CD14-positive monocyte (primary cell): Measurements from ENCODE around the gene WNT5B. TPM values are rescaled to one million over a fixed set of nuclear protein-coding genes. Genes with fewer than 3 reads are reported as not detected.

Experiments used
- DNase-seq, 3 donors: peaks; one replicate each; pipeline ENCODE4 v3.0.0-alpha.2; 2011 to 2022
- H2AFZ ChIP-seq: 2 replicates; pipeline ENCODE4 v1.6.0; 2012; ENCODE audit warnings: mild to moderate bottlenecking, low read depth, low read length, inconsistent platforms; ENCODE audit not compliant: insufficient read depth, poor library complexity, severe bottlenecking
- H3K27ac ChIP-seq, 2 donors: 1 replicate in 1 of 2; 2 replicates in 1 of 2; pipeline ENCODE4 v1.5.1; 2012 to 2013; ENCODE audit warnings: low read length in 2 of 2, control low read depth in 1 of 2, inconsistent platforms in 1 of 2, low read depth in 1 of 2, mild to moderate bottlenecking in 1 of 2
- H3K27me3 ChIP-seq, 2 donors: one replicate each; pipeline versions ENCODE4 v1.6.0 to v1.6.1; 2011 to 2013; ENCODE audit warnings: low read length in 2 of 2; ENCODE audit not compliant: control insufficient read depth in 2 of 2, insufficient read depth in 2 of 2
- H3K36me3 ChIP-seq, 2 donors: replicated peaks in 1 of 2; 1 replicate in 1 of 2; 2 replicates in 1 of 2; pipeline versions ENCODE4 v1.5.1 to v1.6.1; 2012 to 2013; ENCODE audit warnings: low read length in 2 of 2, control low read depth in 1 of 2, inconsistent platforms in 1 of 2, mild to moderate bottlenecking in 1 of 2; ENCODE audit not compliant: insufficient read depth in 2 of 2, control insufficient read depth in 1 of 2
- H3K4me1 ChIP-seq, 2 donors: 1 replicate in 1 of 2; 2 replicates in 1 of 2; pipeline versions ENCODE4 v1.5.1 to v1.6.1; 2012 to 2013; ENCODE audit warnings: low read length in 2 of 2, control low read depth in 1 of 2, inconsistent platforms in 1 of 2, mild to moderate bottlenecking in 1 of 2, moderate library complexity in 1 of 2; ENCODE audit not compliant: insufficient read depth in 2 of 2, control insufficient read depth in 1 of 2
- H3K4me2 ChIP-seq: replicated peaks from 2 replicates; pipeline ENCODE3; 2012; ENCODE audit warnings: low read length, moderate library complexity, mild to moderate bottlenecking; ENCODE audit not compliant: poor library complexity, severe bottlenecking; ENCODE audit errors: extremely low read depth
- H3K4me3 ChIP-seq, 3 experiments: fragments of 200-600 bp in 1 of 3; sonication (generic) in 1 of 3; replicated peaks in 1 of 3; 1 replicate in 2 of 3; 2 replicates in 1 of 3; pipeline ENCODE4 v1.5.1; 2011 to 2013; ENCODE audit warnings: low read length in 3 of 3, mild to moderate bottlenecking in 3 of 3, control low read depth in 2 of 3, low read depth in 2 of 3, inconsistent platforms in 1 of 3, moderate library complexity in 1 of 3
- H3K79me2 ChIP-seq: 2 replicates; pipeline ENCODE4 v1.6.0; 2012; ENCODE audit warnings: mild to moderate bottlenecking, control low read depth, inconsistent platforms, low read length, moderate library complexity; ENCODE audit not compliant: insufficient read depth
- H3K9ac ChIP-seq: 2 replicates; pipeline ENCODE4 v1.6.0; 2017; ENCODE audit warnings: low read length, mild to moderate bottlenecking; ENCODE audit not compliant: insufficient read depth, poor library complexity, severe bottlenecking
- H3K9me3 ChIP-seq, 2 donors: replicated peaks in 1 of 2; 1 replicate in 1 of 2; 2 replicates in 1 of 2; pipeline versions ENCODE4 v1.5.1 to v1.6.1; 2012 to 2013; ENCODE audit warnings: low read length in 2 of 2, control low read depth in 1 of 2; ENCODE audit not compliant: control insufficient read depth in 1 of 2, insufficient read depth in 1 of 2
- H4K20me1 ChIP-seq: 2 replicates; pipeline ENCODE4 v1.6.0; 2012; ENCODE audit warnings: mild to moderate bottlenecking, low read length, control low read depth, moderate library complexity; ENCODE audit not compliant: insufficient read depth
- H3K27ac Mint-ChIP-seq, 7 donors: one replicate each; pipeline ENCODE4 v1.8.0; 2020; ENCODE audit warnings: mild to moderate bottlenecking in 7 of 7, mixed read lengths in 7 of 7, moderate library complexity in 6 of 7, inconsistent platforms in 2 of 7
- H3K27me3 Mint-ChIP-seq, 3 donors: one replicate each; pipeline ENCODE4 v1.8.0; 2021 to 2022; ENCODE audit warnings: low read depth in 3 of 3, mild to moderate bottlenecking in 3 of 3, mixed read lengths in 3 of 3, moderate library complexity in 3 of 3, inconsistent platforms in 1 of 3
- H3K36me3 Mint-ChIP-seq, 2 donors: one replicate each; pipeline ENCODE4 v1.8.0; 2020; ENCODE audit warnings: mixed read lengths in 2 of 2, inconsistent platforms in 1 of 2, mild to moderate bottlenecking in 1 of 2
- H3K4me1 Mint-ChIP-seq: one replicate; pipeline ENCODE4 v1.8.0; 2020; ENCODE audit warnings: mild to moderate bottlenecking, mixed read lengths
- H3K4me3 Mint-ChIP-seq, 2 donors: one replicate each; pipeline ENCODE4 v1.8.0; 2020; ENCODE audit warnings: mild to moderate bottlenecking in 2 of 2, mixed read lengths in 2 of 2, moderate library complexity in 1 of 2
- H3K9me3 Mint-ChIP-seq, 7 donors: one replicate each; pipeline ENCODE4 v1.8.0; 2020 to 2022; ENCODE audit warnings: mixed read lengths in 7 of 7, mild to moderate bottlenecking in 6 of 7, moderate library complexity in 6 of 7, inconsistent platforms in 2 of 7
- WGBS: methylation state at CpG from one replicate; pipeline ENCODE4 v1.1.5; 2013; ENCODE audit warnings: missing lambda C conversion rate; ENCODE audit not compliant: insufficient coverage; 5-methylcytosine and 5-hydroxymethylcytosine counted together
- intact Hi-C, 2 donors: fragments of 100-400 bp; cut with micrococcal nuclease; formaldehyde crosslinking; loops; one replicate each; pipeline versions ENCODE4 v1.15.0 to v1.15.1; 2023
- polyA plus RNA-seq, 3 donors: library from polyadenylated mRNA; depleted of rRNA in 1 of 3; unstranded in 2 of 3; stranded (reverse) in 1 of 3; fragments of 300-500 nt in 2 of 3; fragments of >200 nt in 1 of 3; fragmentation: Illumina TruSeq in 2 of 3; gene quantifications; 1 replicate in 2 of 3; 2 replicates in 1 of 3; pipeline ENCODE4 v1.2.3, GENCODE V29; 2012 to 2021
- TF ChIP-seq, protein P1 (sequence below): fragments of 200-600 bp; IDR thresholded peaks from one replicate; pipeline ENCODE4 v1.8.0; 2022; ENCODE audit warnings: antibody characterized with exemption, mild to moderate bottlenecking

Gene WNT5B
- polyA plus RNA-seq, 3 donors = 2.7 to 4.1 (median 3.1) TPM

DNA sequence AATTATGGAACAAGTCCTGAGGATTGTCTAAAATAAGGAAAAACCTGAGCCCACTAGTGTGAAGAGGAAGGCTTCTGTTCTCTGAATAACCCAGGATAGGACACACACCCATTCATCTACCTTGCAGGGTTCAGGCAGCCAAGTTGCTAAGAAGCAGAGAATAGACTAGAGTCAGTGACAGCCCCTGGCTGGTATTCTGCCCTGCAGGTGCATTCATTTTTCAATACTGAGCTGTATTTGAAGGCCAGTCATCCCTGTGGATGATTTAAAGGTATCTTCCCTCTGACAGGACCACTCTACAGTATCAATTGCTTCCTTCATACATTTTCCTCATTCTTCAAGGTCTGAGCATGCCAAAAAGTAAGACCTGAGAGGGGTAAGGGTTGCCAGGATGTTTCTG lies 22.9 kb downstream of the WNT5B start:
- Mint-ChIP-seq H3K27ac (no peak overlapping the region), H3K36me3 (peaks cover 0 to 9% of the 10 kb centered on the region in 2 donors), H3K9me3 (peaks cover 0 to 1% (median 0%) of the 10 kb centered on the region in 7 donors), H3K4me3 (no peak overlapping the region), H3K4me1 (peaks cover 17% of the 10 kb centered on the region), H3K27me3 (peaks cover 0 to 3% (median 2%) of the 10 kb centered on the region in 3 donors)
- no peaks in the 10 kb centered on the region for H3K79me2 ChIP-seq
- no peak overlapping the region for H3K9ac ChIP-seq
- no peaks in the 10 kb centered on the region for H3K9me3 ChIP-seq
- no peaks in the 10 kb centered on the region for H4K20me1 ChIP-seq
- H3K27ac ChIP-seq = no peak overlapping the region
- H3K36me3 ChIP-seq = no peaks in the 10 kb centered on the region
- no peaks in the 10 kb centered on the region for H3K27me3 ChIP-seq
- H2AFZ ChIP-seq = no peak overlapping the region
- H3K4me3 ChIP-seq = no peak overlapping the region
- no peak for DNase-seq
- TF ChIP-seq, protein P1, sequence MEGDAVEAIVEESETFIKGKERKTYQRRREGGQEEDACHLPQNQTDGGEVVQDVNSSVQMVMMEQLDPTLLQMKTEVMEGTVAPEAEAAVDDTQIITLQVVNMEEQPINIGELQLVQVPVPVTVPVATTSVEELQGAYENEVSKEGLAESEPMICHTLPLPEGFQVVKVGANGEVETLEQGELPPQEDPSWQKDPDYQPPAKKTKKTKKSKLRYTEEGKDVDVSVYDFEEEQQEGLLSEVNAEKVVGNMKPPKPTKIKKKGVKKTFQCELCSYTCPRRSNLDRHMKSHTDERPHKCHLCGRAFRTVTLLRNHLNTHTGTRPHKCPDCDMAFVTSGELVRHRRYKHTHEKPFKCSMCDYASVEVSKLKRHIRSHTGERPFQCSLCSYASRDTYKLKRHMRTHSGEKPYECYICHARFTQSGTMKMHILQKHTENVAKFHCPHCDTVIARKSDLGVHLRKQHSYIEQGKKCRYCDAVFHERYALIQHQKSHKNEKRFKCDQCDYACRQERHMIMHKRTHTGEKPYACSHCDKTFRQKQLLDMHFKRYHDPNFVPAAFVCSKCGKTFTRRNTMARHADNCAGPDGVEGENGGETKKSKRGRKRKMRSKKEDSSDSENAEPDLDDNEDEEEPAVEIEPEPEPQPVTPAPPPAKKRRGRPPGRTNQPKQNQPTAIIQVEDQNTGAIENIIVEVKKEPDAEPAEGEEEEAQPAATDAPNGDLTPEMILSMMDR = no peak
- intact Hi-C loops = loop anchor here (5.0 to 10.0 kb wide), 3 partner anchors 53 to 290 kb away; no protein-coding TSS in a partner anchor
- H3K4me1 ChIP-seq = peaks cover 5 to 6% of the 10 kb centered on the region in 2 donors
- H3K4me2 ChIP-seq = no peak overlapping the region

DNA sequence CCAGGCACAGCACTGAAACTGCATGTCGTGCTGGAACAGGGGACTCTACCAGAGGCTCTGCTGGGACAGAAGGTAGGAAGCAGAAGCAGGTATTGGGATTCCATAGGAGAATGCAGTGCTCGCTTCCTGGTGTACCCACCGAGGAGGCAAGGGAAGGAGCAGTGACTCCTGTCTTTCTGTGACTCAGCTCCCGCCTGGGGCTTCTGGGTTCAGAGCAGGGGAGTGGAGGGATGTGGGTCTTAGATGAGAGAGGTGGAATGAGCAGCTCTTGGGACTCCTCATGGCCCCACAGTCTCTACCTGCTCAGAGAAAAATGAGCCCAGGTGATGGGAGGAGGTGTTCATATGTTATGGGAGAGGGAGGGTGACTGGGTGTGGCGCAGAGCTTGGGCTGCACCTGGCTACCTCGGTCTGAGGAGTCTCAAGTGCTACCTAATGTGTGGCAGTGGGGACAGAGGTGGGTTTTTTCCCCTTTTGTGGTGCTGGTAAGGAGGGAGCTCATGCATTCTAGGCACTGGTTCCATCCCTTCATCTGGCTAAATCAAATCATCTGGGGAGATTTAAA lies 26.3 kb downstream of the WNT5B start:
- intact Hi-C loops = loop anchor here in 1 of 2 donors (10.0 kb wide), 1 partner anchor 49 kb away; no protein-coding TSS in a partner anchor
- TF ChIP-seq, protein P1 = no peak
- Histone ChIP-seq H4K20me1 (no peaks in the 10 kb centered on the region), H3K27ac (no peak overlapping the region), H3K27me3 (no peaks in the 10 kb centered on the region), H3K4me3 (no peak overlapping the region), H3K4me1 (peaks cover 0 to 2% of the 10 kb centered on the region in 2 donors), H3K79me2 (no peaks in the 10 kb centered on the region), H3K4me2 (no peak overlapping the region), H3K36me3 (no peaks in the 10 kb centered on the region), H3K9ac (no peak overlapping the region), H2AFZ (no peak overlapping the region), H3K9me3 (no peaks in the 10 kb centered on the region)
- H3K36me3 Mint-ChIP-seq = no peaks in the 10 kb centered on the region
- peak overlapping the region in 1 of 7 donors; percentile 70 for H3K27ac Mint-ChIP-seq
- no peak for DNase-seq
- peaks cover 0 to 3% (median 2%) of the 10 kb centered on the region in 3 donors for H3K27me3 Mint-ChIP-seq
- H3K9me3 Mint-ChIP-seq = no peaks in the 10 kb centered on the region
- peaks cover 17% of the 10 kb centered on the region for H3K4me1 Mint-ChIP-seq
- no peak overlapping the region for H3K4me3 Mint-ChIP-seq
- 93% methylated on average over 5 of the region's 6 CpGs for WGBS
